HG03439 (cell line): ENCODE measurements around the gene TNFAIP8.
"Not testable (repeated sequence)": the region's sequence is repeated elsewhere in the genome, so short reads cannot be mapped to it uniquely, and the experiment has no call there.

Experiments used
- ATAC-seq: cut with Tn5 transposase; IDR thresholded peaks from one replicate; pipeline ENCODE4 v1.9.1; 2021; ENCODE audit warnings: mild to moderate bottlenecking, moderate library complexity; ENCODE audit not compliant: unreplicated experiment

Gene TNFAIP8

GRCh38 chr5:119412279-119413227 is 56.7 kb downstream of the TNFAIP8 start:
- ATAC-seq, result no peak

DNA sequence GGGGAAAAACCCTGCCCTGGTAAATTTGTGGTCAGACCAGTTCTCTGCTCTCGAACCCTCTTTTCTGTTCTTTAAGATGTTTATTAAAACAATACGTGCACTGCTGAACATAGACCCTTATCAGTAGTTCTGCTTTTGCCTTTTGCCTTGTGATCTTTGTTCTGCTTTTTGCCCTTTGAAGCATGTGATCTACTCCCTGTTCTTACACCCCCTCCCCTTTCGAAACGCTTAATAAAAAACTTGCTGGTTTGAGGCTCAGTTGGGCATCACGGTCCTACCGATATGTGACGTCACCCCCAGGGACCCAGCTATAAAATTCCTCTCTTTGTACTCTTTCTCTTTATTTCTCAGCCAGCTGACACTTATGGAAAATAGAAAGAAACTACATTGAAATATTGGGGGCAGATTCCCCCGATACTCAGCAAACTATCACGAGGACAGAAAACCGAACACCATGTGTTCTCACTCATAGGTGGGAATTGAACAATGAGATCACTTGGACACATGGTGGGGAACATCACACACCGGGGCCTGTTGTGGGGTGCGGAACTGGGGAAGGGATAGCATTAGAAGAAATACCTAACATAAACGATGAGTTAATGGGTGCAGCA is 58.4 kb downstream of the TNFAIP8 start:
- not testable (repeated sequence) for ATAC-seq

DNA sequence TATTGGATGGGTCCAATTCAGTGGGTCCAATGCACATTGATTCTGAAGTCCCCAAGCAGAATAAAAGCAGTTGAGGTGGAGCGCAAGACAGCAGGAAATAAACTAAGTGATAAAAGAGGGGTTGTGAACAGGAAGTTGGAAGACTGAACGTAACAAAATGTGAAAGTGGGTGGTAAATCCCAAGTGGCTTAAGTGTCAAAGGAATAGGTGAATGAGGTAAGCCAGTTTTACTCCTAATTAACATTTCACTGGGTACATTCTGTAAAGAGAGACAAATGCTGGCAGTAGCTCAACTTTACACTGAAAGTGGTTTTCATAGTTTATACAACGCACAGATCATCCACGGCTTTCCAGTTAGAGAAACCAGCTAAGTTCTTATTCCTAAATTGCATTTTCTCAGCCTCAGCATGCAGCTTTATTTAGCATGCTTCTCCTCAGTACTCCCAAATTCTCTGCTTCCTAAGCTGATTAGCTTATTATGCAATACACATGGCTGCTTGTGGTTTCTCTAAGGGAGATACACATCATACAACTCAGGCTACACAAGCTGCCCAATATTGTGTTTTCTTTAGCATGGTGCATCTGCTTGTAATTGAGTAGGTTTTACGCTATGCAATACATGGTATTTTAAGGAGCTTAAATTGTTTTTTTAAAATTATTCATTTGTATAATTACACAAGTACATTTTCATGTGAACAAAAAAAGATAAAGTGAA is 62.2 kb downstream of the TNFAIP8 start:
- no peak for ATAC-seq

DNA sequence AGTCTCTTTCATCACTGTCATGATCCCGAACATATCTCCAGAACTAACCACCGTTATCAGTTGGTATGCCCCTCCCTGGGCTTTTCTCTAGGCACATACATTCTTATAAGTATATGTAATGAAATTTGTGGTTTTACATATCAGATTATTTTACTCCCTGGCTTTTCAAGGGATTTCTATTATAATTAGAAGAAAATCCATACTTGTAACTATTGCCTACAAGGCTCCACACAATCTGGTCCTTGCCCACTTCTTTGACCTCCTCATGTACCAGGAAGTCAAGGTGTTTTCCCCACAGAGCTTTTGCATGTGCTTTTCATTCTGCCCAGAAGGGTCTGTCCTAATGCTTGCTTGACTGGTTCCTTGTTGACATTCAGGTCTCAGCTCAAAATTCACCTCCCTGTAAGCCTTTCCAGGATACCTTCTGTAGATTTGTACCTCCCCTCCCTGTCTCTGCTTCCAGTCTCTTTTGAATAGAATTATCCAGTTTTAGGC is 62.8 kb downstream of the TNFAIP8 start:
- ATAC-seq, result peak; percentile 50

DNA sequence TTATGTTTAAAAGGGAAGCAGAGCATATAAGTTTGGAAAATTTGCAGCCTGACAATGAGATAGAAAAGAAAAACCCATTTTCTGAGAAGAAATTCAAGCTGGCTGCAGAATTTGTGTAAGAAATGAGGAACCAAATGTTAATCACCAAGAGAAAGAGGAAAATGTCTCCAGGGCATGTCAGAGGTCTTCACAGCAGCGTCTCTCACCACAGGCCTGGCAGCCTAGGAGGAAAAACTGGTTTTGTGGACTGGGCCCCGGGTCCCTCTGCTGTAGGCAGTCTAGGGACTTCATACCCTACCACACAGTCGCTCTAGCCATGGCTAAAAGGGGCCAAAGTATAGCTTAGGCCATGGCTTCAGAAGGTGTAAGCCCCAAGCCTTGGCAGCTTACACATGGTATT is 64.3 kb downstream of the TNFAIP8 start:
- no peak for ATAC-seq

- ATAC-seq, result no peak
Measured at GRCh38 chr5:119426057-119426456, 70.2 kb downstream of the TNFAIP8 start.

DNA sequence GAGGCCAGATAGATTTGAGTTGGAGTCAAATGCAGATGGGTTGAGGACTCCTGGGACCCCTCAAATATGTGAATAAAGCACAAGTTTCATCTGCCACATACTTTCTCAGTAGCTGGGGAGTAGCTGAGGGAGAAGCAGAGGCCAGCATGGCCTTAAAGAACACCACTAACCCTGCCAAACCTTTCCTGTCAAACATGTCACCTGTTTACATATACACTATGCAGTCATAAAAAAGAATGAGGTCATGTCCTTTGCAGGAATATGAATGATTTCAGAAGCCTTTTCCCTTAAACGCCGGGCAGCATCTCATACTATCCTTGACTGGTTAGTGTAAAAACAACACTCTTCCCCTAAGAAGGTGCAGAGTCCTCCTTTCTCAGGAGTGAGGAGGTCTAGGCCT is 71.2 kb downstream of the TNFAIP8 start:
- ATAC-seq, result no peak

DNA sequence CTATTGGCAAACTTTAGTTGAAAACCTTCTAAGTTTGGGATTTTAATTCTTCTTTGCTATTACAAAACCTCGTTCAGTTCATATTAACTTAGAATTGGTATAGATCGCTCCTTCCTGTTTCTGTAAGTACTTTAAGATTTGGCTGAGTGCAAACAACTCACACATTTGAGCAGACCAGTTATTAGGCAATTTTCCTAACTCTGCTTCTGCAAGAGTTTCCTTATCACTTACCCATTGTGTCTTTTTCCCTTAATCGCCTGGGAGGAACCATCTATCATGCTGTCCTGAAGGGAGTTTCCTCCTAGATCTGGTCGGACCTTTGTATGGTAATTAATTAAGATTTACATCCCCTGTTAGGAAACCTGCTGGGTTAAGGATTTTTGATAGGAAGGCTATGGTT is 71.8 kb downstream of the TNFAIP8 start:
- not testable (repeated sequence) for ATAC-seq

DNA sequence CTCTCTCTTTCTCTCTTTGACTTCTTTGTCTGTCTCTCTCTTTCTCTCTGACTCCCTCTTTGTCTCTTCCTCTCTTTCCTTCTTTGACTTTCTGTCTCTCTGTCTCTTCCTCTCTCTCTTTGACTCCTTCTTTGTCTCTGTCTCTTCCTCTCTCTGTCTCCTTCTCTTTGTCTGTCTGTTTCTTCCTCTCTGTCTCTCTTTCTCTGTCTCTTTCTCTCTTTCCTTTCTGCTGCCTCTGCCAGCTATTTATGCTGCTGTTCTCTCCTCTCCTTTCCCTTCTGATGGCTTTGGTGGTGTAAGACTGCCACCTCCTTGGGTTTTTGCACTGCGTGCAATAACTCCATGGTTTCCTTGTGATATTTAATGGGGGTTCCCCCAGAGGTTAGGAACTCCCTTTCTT is 72.3 kb downstream of the TNFAIP8 start:
- not testable (repeated sequence) for ATAC-seq

DNA sequence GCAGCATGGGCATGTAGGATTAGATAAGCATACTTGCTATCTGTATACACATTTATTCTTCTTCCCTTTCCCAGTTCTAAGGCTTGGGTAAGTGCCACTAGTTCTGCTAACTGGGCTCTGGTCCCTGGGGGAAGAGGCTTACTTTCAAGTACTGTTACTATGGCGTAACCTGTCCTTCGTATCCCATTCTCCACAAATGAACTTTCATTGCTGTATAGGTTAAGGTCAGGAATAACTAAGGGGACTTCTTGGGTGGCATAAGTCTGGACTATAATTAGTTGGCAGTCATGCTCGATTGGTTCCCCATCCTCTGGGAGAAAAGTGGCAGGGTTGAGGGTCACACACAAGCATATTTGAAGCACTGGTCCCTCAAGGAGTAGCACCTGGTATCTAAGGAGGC is 72.8 kb downstream of the TNFAIP8 start:
- ATAC-seq, result not testable (repeated sequence)

- ATAC-seq, result not testable (repeated sequence)
Measured at GRCh38 chr5:119432674-119433237, 76.9 kb downstream of the TNFAIP8 start.

- peak; percentile 88 for ATAC-seq
Measured at GRCh38 chr5:119435436-119436132, 79.8 kb downstream of the TNFAIP8 start.

DNA sequence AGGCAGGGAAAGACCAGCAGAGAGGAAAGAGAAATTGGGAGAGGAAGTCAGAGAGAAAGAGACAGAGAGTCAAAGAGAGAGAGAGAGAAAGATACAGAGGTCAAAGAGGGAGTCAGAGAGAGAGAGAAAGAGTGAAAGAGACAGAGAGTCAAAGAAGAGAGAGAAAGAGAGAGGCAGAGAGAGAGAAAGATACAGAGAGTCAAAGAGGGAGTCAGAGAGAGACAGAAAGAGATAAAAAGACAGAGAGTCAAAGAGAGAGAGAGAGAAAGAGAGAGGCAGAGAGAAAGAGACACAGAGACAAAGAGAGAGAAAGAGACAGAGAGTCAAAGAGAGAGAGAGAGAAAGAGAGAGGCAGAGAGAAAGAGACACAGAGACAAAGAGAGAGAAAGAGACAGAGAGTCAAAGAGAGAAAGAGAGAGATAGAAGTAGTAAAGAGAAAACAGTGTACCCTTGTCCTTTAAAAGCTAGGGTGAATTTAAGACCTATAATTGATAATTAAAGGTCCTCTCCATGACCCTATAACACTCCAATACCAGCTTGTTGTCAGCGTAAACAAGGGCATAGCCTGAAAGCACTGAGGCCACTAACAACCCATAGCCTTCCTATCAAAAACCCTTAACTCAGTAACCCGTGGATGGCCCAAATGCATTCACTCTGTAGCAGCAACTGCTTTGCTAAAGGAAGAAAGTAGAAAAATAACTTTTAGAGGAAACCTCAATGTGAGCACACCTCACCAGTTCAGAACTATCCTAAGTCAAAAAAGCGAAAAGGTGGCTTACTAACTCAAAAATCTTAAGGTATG is 82.2 kb downstream of the TNFAIP8 start:
- not testable (repeated sequence) for ATAC-seq

- not testable (repeated sequence) for ATAC-seq
Measured at GRCh38 chr5:119438587-119438917, 82.7 kb downstream of the TNFAIP8 start.

GRCh38 chr5:119439140-119439631 is 83.4 kb downstream of the TNFAIP8 start:
- no peak for ATAC-seq

DNA sequence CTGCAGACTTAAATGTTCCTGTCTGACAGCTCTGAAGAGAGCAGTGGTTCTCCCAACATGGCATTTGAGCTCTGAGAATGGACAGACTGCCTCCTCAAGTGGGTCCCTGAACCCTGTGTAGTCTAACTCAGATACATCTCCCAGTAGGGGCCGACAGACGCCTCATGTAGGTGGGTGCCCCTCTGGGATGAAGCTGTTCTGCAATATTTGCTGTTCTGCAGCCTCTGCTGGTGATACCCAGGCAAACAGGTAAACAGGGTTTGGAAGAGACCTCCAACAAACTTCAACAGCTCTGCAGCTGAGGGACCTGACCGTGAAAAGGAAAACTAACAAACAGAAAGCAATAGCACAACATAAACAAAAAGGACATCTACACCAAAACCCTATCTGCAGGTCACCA is 83.8 kb downstream of the TNFAIP8 start:
- not testable (repeated sequence) for ATAC-seq

GRCh38 chr5:119444643-119445042 is 88.8 kb downstream of the TNFAIP8 start:
- not testable (repeated sequence) for ATAC-seq

- ATAC-seq, result no peak
Measured at GRCh38 chr5:119445544-119445943, 89.7 kb downstream of the TNFAIP8 start.
